GM19463 (cell line): Measurements from ENCODE around the gene ECI2.
"Not testable (repeated sequence)": the region's sequence is repeated elsewhere in the genome, so short reads cannot be mapped to it uniquely, and the experiment has no call there.

Experiments
- ATAC-seq: cut with Tn5 transposase; IDR thresholded peaks from one replicate; pipeline ENCODE4 v1.9.1; 2021; ENCODE audit warnings: mild to moderate bottlenecking, moderate library complexity; ENCODE audit not compliant: unreplicated experiment

ECI2 gene

GRCh38 chr6:4145083-4145482, 9.7 kb upstream of the ECI2 start:
- no peak for ATAC-seq

- ATAC-seq = no peak
Observed at GRCh38 chr6:4139272-4139671, 3.9 kb upstream of the ECI2 start.

DNA sequence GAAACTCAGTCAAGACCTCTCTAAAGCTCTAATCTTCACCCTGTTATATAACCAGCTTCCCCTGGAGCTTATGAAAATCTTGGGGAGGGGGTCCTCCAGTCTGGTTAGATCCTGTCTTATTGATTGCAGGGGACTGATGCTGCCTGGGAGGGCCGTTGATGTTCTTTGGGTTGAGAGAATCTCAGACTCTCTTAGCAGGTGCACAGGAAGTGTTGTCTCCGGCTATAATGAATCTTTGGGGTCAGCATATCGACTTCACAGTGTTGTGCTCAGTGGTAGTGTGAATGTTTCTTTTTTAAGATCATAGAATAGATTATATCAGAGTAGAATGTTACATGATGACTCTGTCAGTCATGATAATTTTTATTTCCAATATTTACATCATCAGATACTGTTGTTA, 2.8 kb upstream of the ECI2 start:
- no peak for ATAC-seq

DNA sequence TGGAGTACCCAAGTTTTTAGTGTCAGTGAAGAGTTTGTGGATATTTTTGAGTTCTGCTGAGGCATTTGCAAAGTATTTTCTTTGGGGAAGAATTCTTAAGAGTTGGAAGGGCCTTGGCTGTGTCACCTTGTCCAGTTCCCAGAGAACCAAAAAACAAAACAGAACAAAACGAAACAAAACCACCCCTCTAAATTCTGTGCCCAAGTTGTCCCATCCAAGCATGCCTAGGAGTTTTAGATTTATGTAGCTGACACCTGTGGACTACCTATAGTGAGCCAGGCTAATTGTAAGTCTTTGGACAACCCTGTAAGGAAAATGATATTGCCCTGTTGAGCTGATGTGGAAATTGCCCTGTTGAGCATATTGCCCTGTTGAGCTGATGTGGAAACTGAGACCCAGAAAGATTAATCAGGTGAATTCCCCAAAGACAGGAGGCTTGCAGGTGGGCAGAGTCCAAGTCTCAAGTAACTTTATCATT, 1.0 kb upstream of the ECI2 start:
- ATAC-seq = no peak

GRCh38 chr6:4135665-4136353, 434 bp upstream of the ECI2 start:
- ATAC-seq = peak; percentile 66

DNA sequence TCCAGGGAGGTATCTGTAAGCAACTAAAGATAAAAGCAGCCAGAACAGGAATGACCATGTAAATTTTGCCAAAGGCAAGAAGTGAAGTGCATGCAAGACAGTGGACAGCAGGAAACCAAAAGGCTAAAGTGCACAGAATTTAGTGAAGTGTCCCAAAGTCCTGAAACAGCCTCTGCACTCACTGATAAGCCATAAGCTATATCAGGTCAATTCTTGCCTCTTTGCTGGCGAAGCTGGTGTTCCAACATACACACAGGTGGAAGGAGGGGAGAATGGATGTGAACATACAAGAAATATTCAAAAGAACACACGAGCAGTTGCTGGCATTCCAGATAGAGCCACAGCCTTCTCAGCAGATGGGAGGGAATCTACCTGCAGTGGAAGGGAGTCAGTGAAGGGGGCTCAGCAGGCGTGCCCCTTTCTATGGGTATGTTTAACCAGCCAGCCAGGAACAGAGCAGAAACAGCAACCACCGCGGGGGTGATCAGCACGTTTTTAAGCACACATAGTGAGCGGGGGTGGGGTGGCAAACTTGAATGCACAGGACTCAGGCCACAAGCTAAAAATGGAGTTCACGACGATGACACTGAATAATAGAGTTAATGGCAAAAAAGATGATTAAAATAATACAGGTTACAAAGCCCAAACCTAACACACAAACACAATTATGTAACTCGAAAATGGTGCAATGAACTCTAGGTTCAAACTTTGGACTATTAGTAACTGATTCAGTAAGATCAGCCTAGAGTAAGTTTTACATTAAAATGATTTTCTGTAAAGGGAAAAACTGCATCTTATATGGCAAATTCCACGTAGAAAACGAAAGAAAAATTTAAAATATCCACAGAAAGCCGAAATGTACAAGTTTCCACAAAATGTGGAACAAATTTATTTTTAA, 1.2 kb downstream of the ECI2 start:
- no peak for ATAC-seq

DNA sequence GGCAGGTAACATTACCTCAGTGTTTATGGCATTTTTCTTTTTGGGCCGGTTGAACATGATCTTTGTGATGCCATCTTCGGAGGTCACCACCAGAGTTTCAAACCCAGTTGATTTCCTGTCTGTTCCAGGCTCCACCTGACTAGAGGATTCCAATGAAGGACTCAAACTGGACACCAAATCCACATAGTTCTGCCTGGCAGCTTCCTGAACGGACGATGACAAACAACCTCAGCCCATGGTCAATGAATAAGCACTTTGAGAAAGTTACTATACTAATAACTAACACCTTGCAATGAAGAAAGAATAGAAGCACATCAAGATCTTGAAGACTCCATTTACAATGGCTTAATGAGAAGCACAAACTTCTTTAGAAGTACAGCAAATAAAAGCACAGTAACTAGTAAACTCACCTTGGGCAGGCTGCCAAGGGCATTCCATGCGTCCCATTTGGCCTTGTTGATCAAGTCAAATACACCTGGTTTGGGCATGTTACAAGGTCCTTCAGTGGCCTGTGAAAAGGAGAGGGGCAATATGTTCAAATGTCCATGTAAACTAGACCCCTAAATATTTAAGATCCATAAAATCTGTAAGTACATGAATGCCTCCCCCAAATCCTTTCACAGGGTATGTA, 4.9 kb downstream of the ECI2 start:
- ATAC-seq = no peak

- no peak for ATAC-seq
Observed at GRCh38 chr6:4129446-4129845, 5.9 kb downstream of the ECI2 start.

DNA sequence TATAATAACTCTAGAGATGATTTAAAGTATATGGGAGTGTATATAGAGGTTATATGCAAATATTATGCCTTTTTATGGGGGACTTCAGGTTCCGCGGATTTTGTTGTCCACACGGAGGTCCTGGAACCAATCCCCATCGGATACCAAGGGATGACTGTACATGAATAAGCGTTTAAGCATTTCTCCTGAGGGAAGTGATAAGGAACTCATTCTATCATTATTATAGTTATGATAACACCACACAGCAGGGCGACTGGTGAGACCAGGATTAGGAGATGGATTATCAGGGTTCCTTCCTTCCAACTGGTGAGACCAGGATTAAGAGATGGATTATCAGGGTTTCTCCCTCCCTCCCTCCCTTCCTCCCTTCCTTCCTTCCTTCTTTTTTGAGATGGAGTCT, 6.6 kb downstream of the ECI2 start:
- ATAC-seq = no peak

DNA sequence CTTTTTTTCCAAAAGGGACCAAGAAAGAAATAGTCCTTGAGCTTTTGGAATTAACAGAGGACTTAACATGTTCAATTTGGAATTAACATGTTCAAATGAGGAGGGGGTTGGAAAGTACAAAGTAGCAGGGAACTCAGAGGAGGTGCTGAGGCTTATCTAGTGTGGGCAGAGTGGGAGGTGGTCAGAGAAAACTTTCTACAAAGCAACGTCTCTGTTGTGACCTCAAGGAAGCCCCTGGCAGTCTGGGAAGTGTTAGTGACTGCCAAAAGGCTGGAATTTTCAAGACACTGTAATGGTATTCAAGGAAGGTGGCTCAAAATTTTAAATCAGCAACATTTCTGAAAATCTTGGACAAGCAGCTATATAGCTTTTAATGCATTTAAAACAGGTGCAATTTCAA, 7.3 kb downstream of the ECI2 start:
- ATAC-seq = no peak

DNA sequence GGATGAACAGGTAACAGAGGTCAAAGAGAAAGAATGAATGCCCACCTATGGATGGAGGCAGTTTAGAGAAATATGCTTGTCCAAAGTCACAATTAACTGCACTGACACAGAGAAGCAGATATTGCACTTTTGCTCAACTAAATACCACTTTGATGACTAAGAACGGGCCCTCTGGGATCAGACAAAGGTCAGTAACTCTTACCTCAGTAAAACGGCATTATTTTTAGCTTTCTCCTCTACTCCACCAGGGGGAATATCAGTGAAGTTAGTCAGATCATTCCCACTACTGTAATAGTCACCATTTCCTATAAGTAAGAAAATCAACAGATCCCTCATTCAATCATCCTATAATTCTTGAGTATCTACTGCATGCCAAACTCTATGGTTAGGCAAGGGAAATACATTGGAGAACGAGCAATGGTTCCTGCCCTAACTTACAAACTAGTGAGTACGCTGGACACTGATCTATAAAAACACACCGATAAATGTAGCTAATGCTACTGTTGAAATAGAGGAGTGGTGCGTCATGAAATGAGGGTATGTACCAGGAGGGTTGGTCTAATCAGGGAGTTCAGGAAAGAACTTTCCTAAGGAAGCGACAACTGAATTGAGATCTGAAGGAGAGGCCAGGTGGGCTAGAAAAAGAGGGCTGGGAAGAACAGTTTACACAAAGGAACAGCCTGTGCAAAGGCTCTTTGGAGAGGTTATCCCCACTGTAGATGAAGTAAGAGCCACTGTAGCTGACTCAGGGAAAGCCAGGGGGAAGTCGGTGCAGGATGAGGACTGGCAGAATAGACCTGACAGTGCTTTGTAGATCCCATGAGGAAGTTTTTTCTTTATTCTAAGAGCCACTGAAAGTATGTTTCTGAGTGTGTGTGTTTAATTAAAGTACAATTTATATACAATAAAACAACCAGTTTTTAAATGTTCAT, 9.2 kb downstream of the ECI2 start:
- ATAC-seq = no peak

GRCh38 chr6:4125500-4125899, 9.9 kb downstream of the ECI2 start:
- ATAC-seq = no peak

GRCh38 chr6:4124351-4124750, 11.0 kb downstream of the ECI2 start:
- ATAC-seq = no peak

DNA sequence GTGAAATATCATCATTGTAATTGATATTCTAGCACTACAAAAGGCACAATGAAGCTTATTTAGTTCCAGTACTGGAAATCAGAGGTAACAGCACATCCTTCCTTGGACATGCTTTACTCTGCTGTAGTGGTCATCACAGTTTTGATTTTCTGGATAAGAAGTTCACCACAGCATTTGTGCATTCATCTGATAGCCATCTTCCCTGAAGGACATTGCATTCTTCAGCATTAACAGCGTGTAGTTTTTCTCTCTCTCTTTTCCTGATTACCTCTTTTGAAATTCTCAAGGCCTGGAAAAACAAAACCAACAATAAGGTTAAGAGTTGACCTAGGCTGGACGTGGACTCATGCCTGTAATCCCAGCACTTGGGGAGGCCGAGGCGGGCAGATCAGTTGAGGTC, 19.6 kb downstream of the ECI2 start:
- ATAC-seq = no peak

GRCh38 chr6:4114123-4114522, 21.3 kb downstream of the ECI2 start:
- no peak for ATAC-seq

GRCh38 chr6:4113649-4114048, 21.7 kb downstream of the ECI2 start:
- ATAC-seq = no peak

DNA sequence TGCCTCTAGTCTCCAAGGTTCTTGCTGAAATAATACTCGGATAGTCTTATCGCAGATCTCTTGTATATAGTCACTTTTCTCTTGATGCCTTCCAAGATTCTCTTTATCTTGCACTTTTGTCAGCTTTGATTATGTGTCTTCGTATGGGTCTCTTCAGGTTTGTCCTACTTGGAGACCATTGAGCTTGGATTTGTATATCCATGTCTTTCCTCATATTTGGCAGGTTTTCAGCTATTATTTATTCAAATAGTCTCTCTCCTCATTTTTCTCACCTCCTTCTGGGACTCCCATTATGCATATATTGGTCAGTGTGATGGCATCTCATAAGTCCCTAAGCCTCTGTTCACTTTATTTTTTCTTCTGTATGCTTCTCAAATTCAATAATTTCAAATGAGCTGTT, 23.0 kb downstream of the ECI2 start:
- no peak for ATAC-seq

DNA sequence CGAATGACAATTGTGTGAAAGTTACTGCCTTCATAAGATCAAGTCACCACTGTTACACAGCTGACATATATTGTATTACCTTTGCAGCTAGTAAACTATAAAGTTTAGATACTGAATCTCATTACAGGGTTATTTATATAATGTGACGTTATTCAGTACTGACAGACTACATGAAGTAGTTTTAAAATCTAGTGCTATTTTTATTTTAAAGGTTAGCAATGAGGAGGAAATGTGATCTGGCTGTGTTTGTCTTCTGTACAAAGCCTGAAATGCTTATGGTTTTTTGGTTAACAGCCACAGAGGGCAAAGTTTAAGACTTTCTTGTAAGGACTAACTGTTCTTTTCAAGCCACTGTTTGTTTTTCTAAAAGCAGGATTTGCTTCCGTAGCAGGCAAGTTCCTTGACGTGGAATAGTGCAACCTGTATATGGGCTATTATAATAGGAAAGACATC, 26.0 kb downstream of the ECI2 start:
- ATAC-seq = not testable (repeated sequence)

DNA sequence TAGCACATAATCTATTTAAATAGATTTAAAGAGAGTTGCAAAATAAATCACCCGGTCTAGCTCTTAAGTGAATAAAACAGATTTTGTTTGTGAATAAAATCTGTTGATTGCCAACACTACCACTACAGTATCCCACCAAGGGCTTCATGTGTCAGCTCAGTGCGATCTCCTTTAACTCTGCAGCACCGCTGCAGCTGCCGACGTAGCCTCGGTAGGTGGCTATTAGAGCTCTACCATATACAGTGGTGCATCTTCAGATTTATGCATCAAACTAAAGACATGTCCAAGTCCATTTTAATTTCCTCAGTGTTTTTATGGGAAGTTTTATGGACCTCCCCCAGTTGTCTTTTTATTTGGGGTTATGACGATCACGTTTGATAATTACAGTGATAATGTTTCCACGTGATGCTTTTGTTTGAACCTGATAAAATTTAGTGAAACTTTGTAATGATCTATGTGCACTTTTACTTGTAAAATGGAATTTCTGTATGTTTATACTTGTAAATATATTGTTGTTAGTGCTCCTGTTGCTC, 26.7 kb downstream of the ECI2 start:
- ATAC-seq = no peak

GRCh38 chr6:4107873-4108272, 27.5 kb downstream of the ECI2 start:
- ATAC-seq = no peak
